HepG2 (cell line): ENCODE data around the gene RESP18. TPM values are rescaled to one million over a fixed set of nuclear protein-coding genes. Genes with fewer than 3 reads are reported as not detected.

Experiments used
- BCL3 ChIP-seq: sonication (generic); formaldehyde crosslinking; IDR thresholded peaks from 2 replicates; pipeline ENCODE4 v1.5.1; 2020; ENCODE audit warnings: mild to moderate bottlenecking, missing genetic modification reagents, moderate library complexity
- CTCF ChIP-seq: sonication (generic); formaldehyde crosslinking; IDR thresholded peaks from 2 replicates; pipeline ENCODE4 v1.5.0; 2020; ENCODE audit warnings: mild to moderate bottlenecking, missing genetic modification reagents, moderate library complexity
- HNRNPUL1 ChIP-seq: fragments of 200-400 bp; formaldehyde crosslinking; IDR thresholded peaks from 2 replicates; pipeline ENCODE4 v1.6.1; 2017; ENCODE audit warnings: low read depth, mild to moderate bottlenecking, low read length, moderate library complexity
- PRDM4 ChIP-seq: sonication (generic); formaldehyde crosslinking; IDR thresholded peaks from 2 replicates; pipeline ENCODE4 v1.9.0; 2021; ENCODE audit warnings: missing genetic modification reagents, borderline replicate concordance
- RFX3 ChIP-seq: IDR thresholded peaks from 2 replicates; pipeline ENCODE4 v1.6.1; 2016; ENCODE audit warnings: missing biosample characterization, missing genetic modification reagents
- ZBTB2 ChIP-seq: sonication (generic); formaldehyde crosslinking; IDR thresholded peaks from 2 replicates; pipeline ENCODE4 v1.8.0; 2022; ENCODE audit warnings: low read depth, missing genetic modification reagents
- ZBTB21 ChIP-seq: sonication (generic); formaldehyde crosslinking; IDR thresholded peaks from 2 replicates; pipeline ENCODE4 v1.4.0; 2020; ENCODE audit warnings: missing genetic modification reagents
- ZFP90 ChIP-seq: sonication (generic); formaldehyde crosslinking; IDR thresholded peaks from 2 replicates; pipeline ENCODE4 v1.8.0; 2022; ENCODE audit warnings: missing genetic modification reagents, mild to moderate bottlenecking, inconsistent platforms, borderline replicate concordance
- ZNF605 ChIP-seq: sonication (generic); formaldehyde crosslinking; IDR thresholded peaks from 2 replicates; pipeline ENCODE4 v1.8.0; 2022; ENCODE audit warnings: mild to moderate bottlenecking, missing genetic modification reagents
- polyA plus RNA-seq, 8 experiments: library from polyadenylated mRNA; depleted of rRNA in 3 of 8; stranded (reverse) in 7 of 8; unstranded in 1 of 8; fragments of >200 nt; fragmentation: Illumina TruSeq in 4 of 8; extraction: Trizol in 4 of 8; gene quantifications; 2 replicates each; pipeline versions ENCODE4 v1.2.1 to v1.2.3, GENCODE V29; 2011 to 2016; ENCODE audit warnings: low read depth in 4 of 8, missing spikeins in 1 of 8, mixed read lengths in 1 of 8; ENCODE audit not compliant: insufficient read depth in 1 of 8
- total RNA-seq, 5 experiments: library from RNA; depleted of rRNA; stranded (reverse); fragments of >200 nt; fragmentation: Illumina TruSeq; extraction: Trizol; gene quantifications; 2 replicates each; pipeline ENCODE4 v1.2.3, GENCODE V29; 2016; ENCODE audit warnings: low read depth in 1 of 5

The RESP18 gene
- total and polyA plus RNA-seq, 2 of the 13 experiments (the other 11 are each of a cell fraction or from before 2014, with no cell fraction given), result not detected

- TF ChIP-seq ZNF605 (peak; percentile 90), RFX3 (CRISPR knock-in tag) (peak; percentile 51; the same call in 1 of the 2 replicates), CTCF (CRISPR knock-in tag) (peak; percentile 33), HNRNPUL1 (no peak), ZFP90 (CRISPR knock-in tag) (peak; percentile 96), ZBTB2 (CRISPR knock-in tag) (0 out of 2 replicates have a peak, but pooled peaks have one; percentile 71), ZBTB21 (CRISPR knock-in tag) (peak; percentile 62; the same call in 1 of the 2 replicates), PRDM4 (CRISPR knock-in tag) (peak; percentile 97; the same call in 1 of the 2 replicates), BCL3 (CRISPR knock-in tag) (peak; percentile 77; the same call in 1 of the 2 replicates)
Observed at GRCh38 chr2:219308142-219309101, 24.1 kb downstream of the RESP18 start (continued).
